Epithelial cell of umbilical artery (primary cell): ENCODE results near the gene ZC3H18. TPM values are rescaled to one million over a fixed set of nuclear protein-coding genes. Genes with fewer than 3 reads are reported as not detected.

Experiments
- total RNA-seq: library from RNA; depleted of rRNA; stranded (reverse); fragments of >200 nt; gene quantifications from 2 replicates; pipeline ENCODE4 v1.2.3, GENCODE V29; 2014

ZC3H18 gene
- 10.1 and 12.5 TPM in 2 replicates for total RNA-seq

GRCh38 chr16:88569985-88570690 lies at the start of gene ZC3H18:
Gene ZC3H18, plus strand, starts transcription at chr16:88570403. Its CDS starts 6,721 bp downstream, at chr16:88577124.

DNA sequence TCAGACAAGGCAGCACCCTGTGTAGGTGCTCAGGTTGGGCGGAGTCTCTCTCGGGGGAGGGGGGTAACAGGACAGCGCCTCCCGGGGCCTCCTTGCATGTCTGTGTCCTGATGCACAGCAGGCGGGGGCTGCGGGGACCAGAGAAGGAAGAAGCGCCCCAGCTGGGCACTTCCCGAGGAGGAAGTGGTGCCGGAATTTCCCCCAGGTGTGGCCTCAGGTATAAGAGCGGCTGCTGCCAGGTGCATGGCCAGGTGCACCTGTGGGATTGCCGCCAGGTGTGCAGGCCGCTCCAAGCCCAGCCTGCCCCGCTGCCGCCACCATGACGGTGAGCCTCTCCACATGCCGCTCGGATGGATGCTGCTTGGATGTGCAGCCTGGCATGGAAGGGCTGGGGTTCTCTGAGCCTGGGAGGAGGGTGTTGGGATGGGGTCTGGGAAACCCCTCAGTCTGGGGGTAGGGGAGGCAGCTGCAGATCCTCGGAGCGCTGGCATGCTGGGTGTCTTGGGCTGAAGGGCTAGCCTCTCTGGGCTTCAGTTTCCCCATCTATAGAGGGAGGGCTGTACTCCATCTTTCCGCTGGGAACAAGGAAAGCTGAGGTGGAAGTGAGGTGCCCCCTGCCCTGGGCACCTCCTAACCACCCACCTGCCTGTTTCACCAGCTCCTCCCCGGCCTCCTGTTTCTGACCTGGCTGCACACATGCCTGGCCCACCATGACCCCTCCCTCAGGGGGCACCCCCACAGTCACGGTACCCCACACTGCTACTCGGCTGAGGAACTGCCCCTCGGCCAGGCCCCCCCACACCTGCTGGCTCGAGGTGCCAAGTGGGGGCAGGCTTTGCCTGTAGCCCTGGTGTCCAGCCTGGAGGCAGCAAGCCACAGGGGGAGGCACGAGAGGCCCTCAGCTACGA lies 68.4 kb downstream of the ZC3H18 start, which contains the start of gene IL17C:
TSS of gene IL17C (plus strand) at position 250 of the 908 bp plus-strand sequence. CDS start at position 320, 70 bp downstream.

DNA sequence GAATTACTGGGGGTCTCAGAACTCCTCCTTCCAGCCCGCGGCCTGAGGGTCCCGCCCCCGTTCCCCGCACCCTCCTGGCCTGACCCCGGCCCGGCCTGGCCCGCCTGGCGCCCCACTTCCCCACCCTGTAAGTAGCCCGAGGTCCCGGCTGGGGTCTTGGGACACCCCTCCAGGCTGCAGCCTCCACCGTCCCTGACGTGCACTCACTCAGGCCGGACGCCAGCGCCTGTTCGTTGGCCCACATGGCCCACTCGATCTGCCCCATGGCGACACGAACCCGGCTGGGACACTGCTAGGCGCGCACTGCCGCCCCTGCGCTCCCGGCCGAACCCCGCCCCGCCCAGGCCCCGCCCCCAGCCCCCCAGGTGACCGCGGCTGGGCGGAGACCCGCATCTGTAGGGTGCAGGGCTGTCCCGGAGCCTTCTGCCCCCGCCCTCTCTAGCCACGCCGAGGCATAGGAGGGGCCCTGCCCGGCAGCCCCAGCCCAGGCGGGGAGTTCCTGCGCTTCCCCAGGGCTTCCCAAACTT lies 80.6 kb downstream of the ZC3H18 start, which contains the start of gene CYBA:
TSS of gene CYBA (minus strand) at position 305 of the 527 bp plus-strand sequence. CDS start at position 265, 40 bp downstream.

DNA sequence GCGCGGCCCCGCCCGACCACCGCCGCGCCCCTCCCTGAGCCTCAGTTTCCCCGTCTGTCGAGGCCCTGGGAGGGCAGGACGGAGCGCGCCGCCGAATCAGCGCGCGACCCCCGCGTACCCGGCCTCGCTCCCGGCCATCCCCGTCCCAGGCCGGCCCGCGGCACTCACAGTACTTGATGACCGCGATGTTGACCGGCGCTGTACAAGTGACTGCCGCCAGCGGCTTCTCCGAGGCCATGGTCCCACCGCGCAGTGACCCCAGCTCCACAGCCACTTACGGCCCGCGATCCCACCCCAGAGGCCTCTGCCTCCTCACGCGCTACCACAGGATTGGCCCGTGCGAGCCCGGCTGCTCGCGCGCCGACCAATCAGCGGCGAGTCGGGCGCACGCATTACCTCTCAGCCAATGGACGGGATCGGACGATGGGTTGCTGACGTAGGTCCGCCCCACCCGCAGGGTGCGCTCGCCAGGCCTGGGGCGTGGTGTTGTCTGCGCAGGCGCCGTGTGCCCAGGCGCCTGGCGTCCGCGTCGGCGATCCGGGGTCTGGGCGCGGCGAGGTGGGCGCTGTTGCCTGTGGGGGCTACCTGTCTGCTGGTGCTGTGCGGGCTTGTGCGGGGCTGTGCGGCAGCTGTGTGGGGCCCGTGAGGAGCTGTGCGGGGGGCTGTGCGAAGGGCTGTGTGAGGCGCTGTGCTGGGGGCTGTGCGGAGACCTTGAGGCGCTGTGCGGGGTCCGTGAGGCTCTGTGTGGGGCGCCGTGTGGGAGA lies 92.8 kb downstream of the ZC3H18 start, which contains the start of gene MVD:
TSS of gene MVD (minus strand) at position 249 of the 764 bp plus-strand sequence. CDS start at position 238, 11 bp downstream.

Other genes starting within 250 kb of the ZC3H18 start
- gene ZNF469, start 187.4 kb upstream of the ZC3H18 start, total RNA-seq = 1.1 and 1.6 TPM in 2 replicates
- 0.30 and 0.97 TPM in 2 replicates for gene ZFPM1, start 117.1 kb upstream of the ZC3H18 start, total RNA-seq
- gene IL17C, start 68.2 kb downstream of the ZC3H18 start, total RNA-seq = not detected in 2 replicates
- 27.1 and 97.4 TPM in 2 replicates for gene CYBA, start 80.7 kb downstream of the ZC3H18 start, total RNA-seq
- 79.2 and 82.8 TPM in 2 replicates for gene MVD, start 92.7 kb downstream of the ZC3H18 start, total RNA-seq
- 0.32 TPM in 1 of 2 replicates, not detected in the other for gene SNAI3, start 116.1 kb downstream of the ZC3H18 start, total RNA-seq
- gene RNF166, start 136.0 kb downstream of the ZC3H18 start, total RNA-seq = 24.9 and 26.3 TPM in 2 replicates
- gene CTU2, start 136.1 kb downstream of the ZC3H18 start, total RNA-seq = 29.3 and 41.6 TPM in 2 replicates
- gene PIEZO1, start 214.8 kb downstream of the ZC3H18 start, total RNA-seq = 167 and 169 TPM in 2 replicates
- 13.3 and 17.0 TPM in 2 replicates for gene CDT1, start 233.4 kb downstream of the ZC3H18 start, total RNA-seq
- gene APRT, start 241.5 kb downstream of the ZC3H18 start, total RNA-seq = 121 and 151 TPM in 2 replicates